Omental fat pad (tissue), 4 donors: ENCODE results near the gene LIMCH1. TPM values are rescaled to one million over a fixed set of nuclear protein-coding genes. Genes with fewer than 3 reads are reported as not detected.

ENCODE experiments used
- ATAC-seq: fragments of 150-250 bp; one replicate; pipeline ENCODE4 v1.9.1; 2016; ENCODE audit warnings: mild to moderate bottlenecking, moderate library complexity; ENCODE audit not compliant: low FRiP score
- DNase-seq: peaks from one replicate; pipeline ENCODE4 v3.0.0-alpha.2; 2019; ENCODE audit warnings: low spot score
- total RNA-seq, 4 donors: library from RNA; depleted of rRNA; stranded (reverse); fragments of >200 nt; gene quantifications; one replicate each; pipeline ENCODE4 v1.1.0, GENCODE V29; 2016
- TF ChIP-seq, protein P1 (sequence below), 3 donors: fragments of 450-650 bp; IDR thresholded peaks; one replicate each; pipeline ENCODE4 v1.5.1; 2016 to 2017; ENCODE audit warnings: antibody characterized with exemption in 3 of 3, mild to moderate bottlenecking in 3 of 3, moderate library complexity in 2 of 3

The LIMCH1 gene
- total RNA-seq, 4 donors from 2014 or later: 29.4 to 112 (median 44.9) TPM

DNA sequence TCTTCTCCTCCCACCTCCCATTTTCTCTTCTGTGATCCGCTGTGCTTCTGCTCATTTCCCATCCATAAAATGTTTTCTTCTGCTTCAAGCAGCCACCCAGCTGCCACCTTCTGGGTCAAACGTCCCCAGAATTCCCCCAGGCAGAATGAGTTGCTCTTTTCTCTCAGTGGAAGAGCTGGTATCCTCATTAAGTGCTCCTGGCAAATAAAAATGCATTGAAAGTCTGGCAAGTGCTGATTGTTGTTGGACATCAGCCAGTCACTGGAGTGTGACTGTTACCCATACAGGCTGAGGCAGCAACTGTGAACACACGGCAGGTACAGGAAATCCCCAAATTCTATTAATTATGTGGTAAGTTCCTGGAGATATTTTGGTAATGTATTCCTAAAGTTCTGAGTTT is 52.6 kb downstream of the LIMCH1 start:
- no peak for ATAC-seq
- DNase-seq: no peak
- TF ChIP-seq, protein P1, sequence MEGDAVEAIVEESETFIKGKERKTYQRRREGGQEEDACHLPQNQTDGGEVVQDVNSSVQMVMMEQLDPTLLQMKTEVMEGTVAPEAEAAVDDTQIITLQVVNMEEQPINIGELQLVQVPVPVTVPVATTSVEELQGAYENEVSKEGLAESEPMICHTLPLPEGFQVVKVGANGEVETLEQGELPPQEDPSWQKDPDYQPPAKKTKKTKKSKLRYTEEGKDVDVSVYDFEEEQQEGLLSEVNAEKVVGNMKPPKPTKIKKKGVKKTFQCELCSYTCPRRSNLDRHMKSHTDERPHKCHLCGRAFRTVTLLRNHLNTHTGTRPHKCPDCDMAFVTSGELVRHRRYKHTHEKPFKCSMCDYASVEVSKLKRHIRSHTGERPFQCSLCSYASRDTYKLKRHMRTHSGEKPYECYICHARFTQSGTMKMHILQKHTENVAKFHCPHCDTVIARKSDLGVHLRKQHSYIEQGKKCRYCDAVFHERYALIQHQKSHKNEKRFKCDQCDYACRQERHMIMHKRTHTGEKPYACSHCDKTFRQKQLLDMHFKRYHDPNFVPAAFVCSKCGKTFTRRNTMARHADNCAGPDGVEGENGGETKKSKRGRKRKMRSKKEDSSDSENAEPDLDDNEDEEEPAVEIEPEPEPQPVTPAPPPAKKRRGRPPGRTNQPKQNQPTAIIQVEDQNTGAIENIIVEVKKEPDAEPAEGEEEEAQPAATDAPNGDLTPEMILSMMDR (IDR thresholded peaks at IDR 0.05): no peak

DNA sequence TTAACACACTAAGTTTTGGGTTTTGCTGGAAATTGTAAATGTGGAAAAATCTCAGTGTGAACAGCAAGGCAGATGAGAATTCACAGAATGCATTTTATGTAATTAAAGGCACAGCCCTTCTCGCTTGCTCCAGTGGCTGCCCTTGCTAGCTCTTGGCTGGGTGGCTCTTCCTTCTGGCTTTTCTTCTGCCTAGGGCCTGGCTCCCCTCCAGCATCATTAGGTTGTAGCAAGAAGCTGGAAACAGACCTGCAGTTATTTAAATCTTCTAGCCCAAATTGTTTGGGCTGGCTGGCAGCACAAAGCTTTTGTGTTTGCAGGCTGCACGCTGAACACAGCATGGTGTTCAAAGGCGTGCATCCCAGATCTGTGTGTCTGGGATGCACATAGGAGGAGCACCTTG is 56.5 kb downstream of the LIMCH1 start:
- no peak for ATAC-seq
- DNase-seq: no peak
- TF ChIP-seq, protein P1 (IDR thresholded peaks at IDR 0.05): no peak

DNA sequence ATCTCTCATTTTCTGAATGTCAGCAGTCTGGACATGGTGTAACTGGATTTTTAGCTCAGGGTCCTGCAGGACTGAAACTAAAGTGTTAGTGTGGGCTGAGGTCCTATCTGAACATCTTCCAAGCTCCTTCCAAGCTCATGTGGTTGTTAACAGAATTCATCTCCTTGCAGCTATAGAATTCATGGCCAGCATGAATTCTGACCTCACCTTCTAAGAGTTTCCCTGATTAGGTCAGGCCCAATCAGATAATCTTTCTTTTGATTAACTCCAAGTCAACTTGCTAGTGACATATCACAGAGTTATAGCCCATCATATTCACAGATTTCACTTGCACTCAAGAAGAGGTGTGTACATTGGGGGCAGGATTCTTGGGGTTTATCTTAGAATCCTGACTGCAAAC is 59.5 kb downstream of the LIMCH1 start:
- no peak for ATAC-seq
- TF ChIP-seq, protein P1 (IDR thresholded peaks at IDR 0.05): no peak
- no peak for DNase-seq

DNA sequence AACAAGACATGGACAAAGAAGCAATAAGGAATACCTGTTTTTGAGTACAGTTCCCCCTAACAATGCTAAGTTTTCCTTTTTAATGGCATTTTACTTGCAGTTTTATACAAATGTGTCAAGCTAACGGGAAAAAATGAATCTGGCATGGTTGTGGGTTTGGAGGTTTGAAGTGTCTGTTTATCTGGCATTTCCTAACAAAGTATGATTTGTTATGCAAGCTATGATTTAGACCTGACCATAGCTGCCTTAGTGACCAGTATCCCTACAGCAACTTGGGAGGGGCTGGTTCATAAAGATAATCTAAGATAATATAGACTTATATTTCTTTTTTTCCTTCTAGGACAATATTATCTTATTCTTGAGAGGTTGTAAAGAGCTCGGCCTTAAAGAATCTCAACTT is 60.6 kb downstream of the LIMCH1 start:
- TF ChIP-seq, protein P1 (IDR thresholded peaks at IDR 0.05): no peak
- DNase-seq (no peak), ATAC-seq (peak; percentile 77)

DNA sequence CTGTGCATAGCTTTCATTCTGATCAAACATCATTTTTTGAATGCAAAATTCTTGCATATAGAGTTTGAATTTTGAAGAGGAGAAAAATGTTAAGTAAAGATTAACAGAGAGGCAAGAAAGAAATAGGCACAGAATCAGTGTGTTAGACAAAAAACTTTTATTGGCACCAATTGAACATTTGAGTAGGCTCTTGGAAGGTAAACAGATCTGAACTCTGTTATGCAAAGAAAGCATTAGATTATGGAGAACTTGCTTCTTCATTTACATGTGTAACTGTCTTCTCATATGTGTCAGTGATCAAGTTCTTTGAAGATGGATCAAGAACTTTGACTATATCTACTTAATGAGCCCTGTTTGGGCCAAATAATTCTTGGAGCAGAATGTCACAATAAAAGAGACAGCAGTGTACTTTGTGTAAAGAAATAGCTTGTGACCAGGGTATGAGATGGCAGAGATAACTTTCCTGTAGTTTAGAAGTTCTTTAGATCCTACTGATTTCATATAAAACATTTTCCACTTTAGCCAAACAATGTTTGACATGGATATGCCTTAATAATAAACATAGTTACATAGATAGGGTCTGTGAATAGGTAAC is 61.3 kb downstream of the LIMCH1 start:
- TF ChIP-seq, protein P1 (IDR thresholded peaks at IDR 0.05): no peak
- DNase-seq (no peak), ATAC-seq (no peak)

DNA sequence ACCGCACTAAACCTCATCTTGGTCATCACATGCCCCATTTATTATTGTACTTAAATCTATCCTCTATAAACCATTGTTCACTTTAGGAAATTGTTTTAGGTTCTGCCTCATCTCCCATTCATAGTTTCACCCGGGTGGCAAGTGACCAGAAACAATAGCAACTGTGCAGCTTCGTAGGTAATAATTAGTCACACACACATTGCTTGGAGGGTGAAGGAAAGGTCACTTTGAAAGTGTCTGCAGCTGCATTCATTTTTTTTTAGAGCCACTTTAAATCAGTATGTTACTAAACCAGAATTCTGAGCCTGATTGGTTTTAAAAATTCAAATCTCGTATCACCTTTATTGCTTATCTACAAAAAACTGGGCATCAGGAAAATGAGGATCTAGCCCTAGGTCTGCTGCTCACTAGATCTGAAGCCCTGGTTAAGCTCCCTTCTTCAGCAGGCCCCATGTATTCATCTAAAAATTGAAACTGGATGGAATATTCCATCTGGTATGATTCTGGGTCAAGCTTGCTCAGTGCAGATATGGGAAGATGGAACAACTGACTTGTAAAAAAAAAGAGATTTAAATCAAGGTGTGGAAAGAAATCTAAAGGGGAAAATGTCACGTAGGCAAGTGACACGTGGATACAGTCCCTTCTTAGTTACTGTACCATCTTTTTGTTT is 62.4 kb downstream of the LIMCH1 start:
- no peak for ATAC-seq
- TF ChIP-seq, protein P1 (IDR thresholded peaks at IDR 0.05): no peak
- no peak for DNase-seq

DNA sequence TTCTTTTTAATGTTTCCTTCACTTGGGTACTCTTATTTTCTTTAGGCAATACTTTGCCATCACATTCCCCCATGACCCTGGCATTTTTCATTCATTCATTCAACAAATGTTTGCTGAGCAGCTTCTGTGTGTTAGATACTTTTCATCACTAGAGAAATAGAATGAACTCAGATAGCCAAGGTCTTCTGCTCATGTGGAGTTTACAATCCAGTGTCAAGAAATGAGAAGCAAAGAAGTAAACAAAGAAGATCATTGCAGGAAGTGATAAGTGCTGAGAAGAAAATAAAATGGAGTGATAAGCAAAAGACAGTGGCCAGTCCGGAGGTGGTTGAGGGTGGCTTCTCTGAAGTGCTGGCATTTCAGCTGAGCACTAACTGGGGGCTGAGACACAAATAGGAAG is 63.1 kb downstream of the LIMCH1 start:
- TF ChIP-seq, protein P1 (IDR thresholded peaks at IDR 0.05): no peak
- no peak for ATAC-seq
- DNase-seq: no peak
